H1 (cell line): ENCODE results near the gene CUL2.

Experiments
- BACH1 ChIP-seq: IDR thresholded peaks from 2 replicates; pipeline ENCODE4 v1.6.1; 2012; ENCODE audit warnings: low read length, improper control_type of control experiment
- EZH2 ChIP-seq: fragments of 200-600 bp; sonication (generic); IDR thresholded peaks from 2 replicates; pipeline ENCODE4 v1.7.1; 2012; ENCODE audit warnings: low read depth, mild to moderate bottlenecking, moderate library complexity, low read length, inconsistent platforms; ENCODE audit not compliant: severe bottlenecking
- GABPA ChIP-seq: IDR thresholded peaks from 2 replicates; pipeline ENCODE4 v1.6.1; 2011; ENCODE audit warnings: mild to moderate bottlenecking, low read length, moderate library complexity, borderline replicate concordance; ENCODE audit not compliant: insufficient read depth
- GTF2F1 ChIP-seq: IDR thresholded peaks from 2 replicates; pipeline ENCODE4 v1.6.1; 2012; ENCODE audit warnings: low read depth, low read length, improper control_type of control experiment, borderline replicate concordance
- HDAC2 ChIP-seq, 2 experiments: fragments of 300-600 bp in 1 of 2; sonication (generic) in 1 of 2; IDR thresholded peaks; 2 replicates each; pipeline ENCODE4 v1.6.1; 2011 to 2012; ENCODE audit warnings: low read depth in 2 of 2, low read length in 2 of 2, mild to moderate bottlenecking in 2 of 2, moderate library complexity in 2 of 2, borderline replicate concordance in 1 of 2, inconsistent platforms in 1 of 2
- HDAC6 ChIP-seq: IDR thresholded peaks from one replicate; pipeline ENCODE4 v1.7.1; 2012; ENCODE audit warnings: low read depth, mild to moderate bottlenecking, inconsistent platforms, low read length, moderate library complexity
- JUN ChIP-seq: IDR thresholded peaks from 2 replicates; pipeline ENCODE4 v1.6.1; 2011; ENCODE audit warnings: low read depth, mild to moderate bottlenecking, improper control_type of control experiment, low read length
- NANOG ChIP-seq: IDR thresholded peaks from 2 replicates; pipeline ENCODE4 v1.6.1; 2011; ENCODE audit warnings: low read length, low read depth, mild to moderate bottlenecking, inconsistent platforms; ENCODE audit not compliant: insufficient read depth, poor library complexity, severe bottlenecking
- NRF1 ChIP-seq: IDR thresholded peaks from 2 replicates; pipeline ENCODE4 v1.6.1; 2011; ENCODE audit warnings: mild to moderate bottlenecking, low read depth, low read length, improper control_type of control experiment
- POLR2A ChIP-seq, 2 experiments: IDR thresholded peaks; 1 replicate in 1 of 2; 2 replicates in 1 of 2; pipeline ENCODE4 v1.6.1; 2011; ENCODE audit warnings: low read depth in 2 of 2, low read length in 2 of 2, mild to moderate bottlenecking in 2 of 2; ENCODE audit errors: control extremely low read depth in 1 of 2
- YY1 ChIP-seq: IDR thresholded peaks from 2 replicates; pipeline ENCODE4 v1.6.1; 2011; ENCODE audit warnings: low read depth, mild to moderate bottlenecking, low read length
- ZNF274 ChIP-seq: IDR thresholded peaks from 2 replicates; pipeline ENCODE4 v1.7.0; 2012; ENCODE audit warnings: low read length, borderline replicate concordance; ENCODE audit errors: extremely low read depth
- TF ChIP-seq, protein P1 (sequence below), 3 experiments: IDR thresholded peaks; 1 replicate in 2 of 3; 2 replicates in 1 of 3; pipeline versions ENCODE4 v1.5.1 to v1.6.1; 2011; ENCODE audit warnings: low read length in 3 of 3, mild to moderate bottlenecking in 3 of 3, inconsistent platforms in 2 of 3, low read depth in 1 of 3, moderate library complexity in 1 of 3; ENCODE audit not compliant: insufficient read depth in 1 of 3; ENCODE audit errors: control extremely low read depth in 1 of 3

DNA sequence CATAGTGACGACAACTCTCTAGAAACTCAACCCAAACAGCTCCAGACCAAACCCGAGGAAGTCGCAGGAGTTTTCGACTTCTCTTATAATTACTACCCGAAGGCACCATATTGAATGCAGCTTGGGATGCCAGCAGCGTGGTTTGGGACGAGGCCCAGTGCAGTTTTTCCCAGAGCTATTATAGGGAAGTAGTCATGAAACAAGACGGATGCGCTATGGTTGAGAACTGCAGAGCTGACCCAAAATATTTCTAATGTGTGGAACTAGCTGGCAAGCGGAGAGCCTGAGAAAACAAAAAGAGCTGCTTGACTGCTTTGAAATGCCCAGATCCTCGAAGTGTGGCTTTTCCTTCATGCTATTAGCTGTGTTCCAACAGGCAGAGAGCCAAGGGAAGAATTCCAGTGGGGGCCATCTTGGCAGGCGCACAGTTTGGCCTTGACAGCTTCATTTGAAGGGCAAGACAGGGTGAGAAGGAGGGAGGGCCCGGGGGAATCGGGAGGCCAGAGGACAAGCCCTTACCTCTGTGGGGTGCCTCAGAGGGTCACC lies 122.7 kb downstream of the CUL2 start:
- TF ChIP-seq HDAC6 = no peak
- TF ChIP-seq, protein P1, sequence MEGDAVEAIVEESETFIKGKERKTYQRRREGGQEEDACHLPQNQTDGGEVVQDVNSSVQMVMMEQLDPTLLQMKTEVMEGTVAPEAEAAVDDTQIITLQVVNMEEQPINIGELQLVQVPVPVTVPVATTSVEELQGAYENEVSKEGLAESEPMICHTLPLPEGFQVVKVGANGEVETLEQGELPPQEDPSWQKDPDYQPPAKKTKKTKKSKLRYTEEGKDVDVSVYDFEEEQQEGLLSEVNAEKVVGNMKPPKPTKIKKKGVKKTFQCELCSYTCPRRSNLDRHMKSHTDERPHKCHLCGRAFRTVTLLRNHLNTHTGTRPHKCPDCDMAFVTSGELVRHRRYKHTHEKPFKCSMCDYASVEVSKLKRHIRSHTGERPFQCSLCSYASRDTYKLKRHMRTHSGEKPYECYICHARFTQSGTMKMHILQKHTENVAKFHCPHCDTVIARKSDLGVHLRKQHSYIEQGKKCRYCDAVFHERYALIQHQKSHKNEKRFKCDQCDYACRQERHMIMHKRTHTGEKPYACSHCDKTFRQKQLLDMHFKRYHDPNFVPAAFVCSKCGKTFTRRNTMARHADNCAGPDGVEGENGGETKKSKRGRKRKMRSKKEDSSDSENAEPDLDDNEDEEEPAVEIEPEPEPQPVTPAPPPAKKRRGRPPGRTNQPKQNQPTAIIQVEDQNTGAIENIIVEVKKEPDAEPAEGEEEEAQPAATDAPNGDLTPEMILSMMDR (IDR thresholded peaks at IDR 0.05; ENCODE audit: control extremely low read depth in 1 of 3, insufficient read depth in 1 of 3, low read depth in 1 of 3, low read length in 3 of 3) = no peak
- no peak for TF ChIP-seq JUN
- TF ChIP-seq YY1 = no peak
- TF ChIP-seq ZNF274 = no peak
- no peak for TF ChIP-seq BACH1
- TF ChIP-seq EZH2 = no peak
- TF ChIP-seq POLR2A (IDR thresholded peaks at IDR 0.05; ENCODE audit: control extremely low read depth in 1 of 2, low read depth in 2 of 2, low read length in 2 of 2) = no peak
- TF ChIP-seq NANOG = no peak
- TF ChIP-seq GTF2F1 = no peak
- no peak for TF ChIP-seq HDAC2 (IDR thresholded peaks at IDR 0.05; ENCODE audit: borderline replicate concordance in 1 of 2, low read depth in 2 of 2, low read length in 2 of 2)
- TF ChIP-seq GABPA = no peak
- TF ChIP-seq NRF1 = no peak
